GM12892 (cell line): ENCODE results near the gene TICAM2.

Experiments
- POLR2A ChIP-seq: IDR thresholded peaks from 2 replicates; pipeline ENCODE4 v1.6.1; 2011; ENCODE audit warnings: low read depth, low read length, control low read depth
- POLR2AphosphoS5 ChIP-seq: IDR thresholded peaks from 2 replicates; pipeline ENCODE4 v1.6.1; 2011; ENCODE audit warnings: low read depth, low read length, control low read depth
- TAF1 ChIP-seq: IDR thresholded peaks from 2 replicates; pipeline ENCODE4 v1.6.1; 2011; ENCODE audit warnings: low read depth, mild to moderate bottlenecking, control low read depth, low read length, borderline replicate concordance

- TF ChIP-seq TAF1 (no peak), POLR2AphosphoS5 (no peak), POLR2A (no peak)
Observed at GRCh38 chr5:115624994-115625393, 22.7 kb upstream of the TICAM2 start.
